LNCAP (cell line): ENCODE data around the gene XPO6.

Experiments
- TF ChIP-seq, protein P1 (sequence below): fragments of 450-650 bp; IDR thresholded peaks from 2 replicates; pipeline ENCODE4 v1.5.1; 2017; ENCODE audit warnings: mild to moderate bottlenecking

XPO6 gene

DNA sequence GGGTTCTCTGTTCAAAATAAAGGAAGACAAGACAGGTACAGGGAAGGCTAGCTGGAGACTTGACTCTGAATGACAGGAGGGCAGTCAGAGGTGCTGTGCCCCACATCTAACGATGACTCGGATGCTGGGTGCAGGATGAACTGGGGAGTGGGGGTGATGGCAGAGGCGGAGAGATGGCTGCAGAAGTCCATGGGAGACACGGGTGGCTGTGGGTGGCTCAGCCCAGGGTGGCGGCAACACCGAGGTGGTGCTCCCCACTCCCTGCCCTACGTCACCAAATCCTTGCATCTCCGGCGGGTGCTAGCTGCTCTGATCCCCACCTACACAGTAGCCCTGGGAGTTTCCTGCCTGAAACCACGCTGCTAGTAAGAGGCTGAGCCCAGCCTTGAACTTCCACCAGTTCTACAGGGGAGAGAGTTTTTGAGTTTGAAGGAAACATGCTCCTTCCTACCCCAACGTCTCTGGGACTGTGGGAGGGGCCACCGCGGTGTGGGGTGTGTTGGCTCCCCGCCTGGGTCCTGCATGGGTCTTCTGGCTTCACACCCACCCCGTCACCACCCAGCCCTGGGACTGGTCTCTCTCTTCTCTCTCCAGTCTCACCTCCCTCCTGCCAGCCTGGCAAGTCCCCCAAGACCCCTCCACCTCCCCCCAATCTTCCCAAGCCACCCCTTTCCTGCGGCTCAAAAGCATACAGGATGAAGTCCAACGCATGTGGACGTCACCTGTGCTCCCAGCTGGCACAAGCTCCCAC is 152.8 kb downstream of the XPO6 start:
- TF ChIP-seq, protein P1, sequence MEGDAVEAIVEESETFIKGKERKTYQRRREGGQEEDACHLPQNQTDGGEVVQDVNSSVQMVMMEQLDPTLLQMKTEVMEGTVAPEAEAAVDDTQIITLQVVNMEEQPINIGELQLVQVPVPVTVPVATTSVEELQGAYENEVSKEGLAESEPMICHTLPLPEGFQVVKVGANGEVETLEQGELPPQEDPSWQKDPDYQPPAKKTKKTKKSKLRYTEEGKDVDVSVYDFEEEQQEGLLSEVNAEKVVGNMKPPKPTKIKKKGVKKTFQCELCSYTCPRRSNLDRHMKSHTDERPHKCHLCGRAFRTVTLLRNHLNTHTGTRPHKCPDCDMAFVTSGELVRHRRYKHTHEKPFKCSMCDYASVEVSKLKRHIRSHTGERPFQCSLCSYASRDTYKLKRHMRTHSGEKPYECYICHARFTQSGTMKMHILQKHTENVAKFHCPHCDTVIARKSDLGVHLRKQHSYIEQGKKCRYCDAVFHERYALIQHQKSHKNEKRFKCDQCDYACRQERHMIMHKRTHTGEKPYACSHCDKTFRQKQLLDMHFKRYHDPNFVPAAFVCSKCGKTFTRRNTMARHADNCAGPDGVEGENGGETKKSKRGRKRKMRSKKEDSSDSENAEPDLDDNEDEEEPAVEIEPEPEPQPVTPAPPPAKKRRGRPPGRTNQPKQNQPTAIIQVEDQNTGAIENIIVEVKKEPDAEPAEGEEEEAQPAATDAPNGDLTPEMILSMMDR, result no peak

DNA sequence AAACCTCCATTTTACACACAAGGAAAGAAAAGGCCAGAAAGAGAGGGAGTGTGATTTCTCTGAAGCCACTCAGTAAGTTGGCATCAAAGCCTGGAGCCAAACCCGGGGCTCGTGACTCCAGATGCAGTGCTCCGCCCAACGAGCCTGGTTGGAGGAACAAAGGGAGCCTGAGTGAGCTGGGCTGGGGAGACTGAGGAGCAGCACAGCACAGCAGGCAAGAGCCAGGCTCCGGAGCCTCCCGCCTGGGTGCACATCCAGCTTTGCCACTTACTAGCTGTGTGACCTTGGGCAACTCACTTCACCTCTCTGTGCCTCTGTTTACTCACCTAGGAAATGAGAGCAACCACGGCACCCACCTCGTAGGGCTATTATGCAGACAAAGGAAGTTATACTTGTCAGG is 153.8 kb downstream of the XPO6 start:
- TF ChIP-seq, protein P1, result no peak

DNA sequence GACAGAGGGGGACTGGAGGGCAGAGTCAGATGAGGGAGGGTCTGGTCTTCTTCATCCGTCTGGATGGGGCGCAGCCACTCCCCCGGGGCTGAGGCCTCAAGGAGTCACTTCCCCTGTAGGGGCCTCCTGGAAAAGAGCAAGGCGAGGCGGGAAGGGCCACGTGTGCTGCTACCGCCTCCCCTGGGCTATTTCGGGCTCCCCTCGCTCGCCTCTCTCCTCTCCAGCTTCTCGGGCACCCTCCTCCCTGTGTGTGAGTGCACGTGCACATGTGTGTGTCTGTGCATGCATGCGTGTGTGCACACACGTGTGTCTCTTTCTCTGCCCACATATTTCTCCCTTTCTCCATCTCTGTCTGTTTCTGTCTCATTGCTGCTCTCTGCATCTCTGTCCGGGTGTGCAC is 158.3 kb downstream of the XPO6 start:
- TF ChIP-seq, protein P1, result no peak

DNA sequence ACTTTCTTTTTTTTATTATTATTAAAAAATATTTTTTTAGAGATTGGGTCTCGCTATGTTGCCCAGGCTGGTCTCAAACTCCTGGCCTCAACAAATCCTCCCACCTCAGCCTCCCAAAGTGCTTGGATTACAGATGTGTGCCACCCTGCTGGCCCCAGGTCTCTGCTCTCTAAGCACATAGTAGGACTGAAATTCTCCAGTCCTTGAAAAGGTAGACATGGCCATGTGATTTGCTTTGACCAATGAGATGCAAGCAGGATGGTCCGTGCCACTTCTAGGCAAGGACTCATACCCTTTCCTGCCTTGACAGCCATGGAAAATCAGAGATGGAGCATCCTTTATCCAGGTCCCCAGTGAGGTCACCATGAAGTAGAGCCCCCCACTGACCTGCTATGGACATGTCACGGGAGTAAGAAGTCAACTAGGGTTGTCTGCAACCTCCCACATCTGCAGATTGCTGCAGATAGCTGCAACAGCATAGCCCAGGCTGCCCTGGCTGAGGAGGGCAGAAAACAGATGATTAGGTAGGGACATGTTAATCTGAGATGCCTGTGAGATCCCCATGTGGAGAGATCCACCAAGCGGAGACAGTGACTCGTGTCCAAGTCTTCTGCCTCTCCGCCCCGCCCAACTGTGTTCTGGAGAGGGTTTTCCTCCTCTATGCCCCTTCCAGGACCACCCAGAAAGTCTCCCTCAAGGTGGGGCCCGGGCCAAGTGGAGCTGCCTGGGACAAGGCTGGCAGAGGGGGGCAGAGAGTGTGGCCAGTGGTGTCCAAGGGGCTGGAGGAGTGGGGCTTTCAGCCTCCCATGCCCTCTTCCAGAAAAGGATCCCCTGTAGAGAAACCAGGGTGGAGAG is 159.3 kb downstream of the XPO6 start:
- TF ChIP-seq, protein P1, result no peak

DNA sequence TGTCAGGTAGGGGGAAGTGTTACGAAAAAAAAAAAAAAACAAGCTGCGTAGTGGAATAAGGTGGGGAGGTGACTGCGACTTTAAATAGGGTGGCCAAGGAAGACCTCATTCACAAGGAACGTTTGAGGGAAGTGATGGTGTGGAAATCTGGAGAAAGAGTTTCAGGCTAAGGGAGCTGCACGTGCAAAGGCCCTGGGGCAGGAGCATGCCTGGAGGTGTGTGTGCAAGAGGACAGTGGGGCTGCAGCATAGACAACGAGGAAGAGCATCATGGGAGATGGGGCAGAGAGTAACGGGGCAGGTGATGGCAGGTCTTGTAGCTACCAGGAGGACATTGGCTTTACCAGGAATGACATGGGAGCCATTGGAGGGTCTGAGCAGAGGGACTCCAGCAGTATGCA is 160.3 kb downstream of the XPO6 start:
- TF ChIP-seq, protein P1, result no peak
